DMS53 treated with DMSO at 0.1 percent for 48 hours (cell line): ENCODE data around the gene MAST3.

Experiments used
- DNase-seq: peaks from one replicate; lab custom pipeline; 2025; ENCODE audit not compliant: unreplicated experiment; lab: John Stamatoyannopoulos, UW

The MAST3 gene

DNA sequence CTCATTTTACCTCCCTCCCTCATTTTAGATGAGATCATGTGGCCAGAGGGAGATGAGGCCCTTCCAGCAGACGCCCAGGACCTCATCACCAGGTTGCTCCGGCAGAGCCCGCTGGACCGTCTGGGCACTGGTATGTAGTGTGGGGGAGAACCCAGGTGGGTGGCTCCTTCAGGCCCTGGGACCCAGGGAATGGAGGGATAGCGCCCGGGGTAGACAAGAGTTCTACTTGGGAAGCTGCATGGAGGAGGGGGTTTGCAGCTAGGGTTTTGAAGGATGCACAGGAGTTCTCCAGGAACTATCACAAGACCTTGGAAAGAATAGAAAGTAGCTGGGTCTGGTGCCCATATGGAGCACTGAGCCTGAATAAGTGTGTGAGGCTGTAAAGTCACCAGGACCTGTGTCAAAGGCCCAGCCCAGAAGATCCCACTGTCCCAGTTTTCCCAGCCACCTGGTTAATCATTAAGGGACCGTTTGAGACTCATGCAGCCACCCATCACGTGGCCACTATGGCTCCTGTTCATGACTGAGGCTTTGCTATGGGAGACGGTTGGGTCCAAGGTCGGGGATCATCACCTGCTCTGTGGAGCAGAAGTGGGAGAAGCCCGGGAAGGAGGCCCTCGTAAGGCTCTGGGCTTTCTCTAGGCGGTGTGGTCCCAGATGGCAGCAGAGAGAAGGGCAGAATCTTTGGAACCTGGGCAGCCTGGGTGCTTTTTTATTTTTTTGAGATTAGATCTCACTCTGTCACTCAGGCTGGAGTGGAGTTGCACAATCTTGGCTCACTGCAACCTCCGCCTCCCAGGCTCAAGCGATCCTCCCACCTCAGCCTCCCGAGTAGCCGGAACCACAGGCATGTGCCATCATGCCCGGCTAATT, 38.4 kb downstream of the MAST3 start:
- peak; percentile 69 for DNase-seq

GRCh38 chr19:18137242-18137641, 39.7 kb downstream of the MAST3 start:
- no peak for DNase-seq

DNA sequence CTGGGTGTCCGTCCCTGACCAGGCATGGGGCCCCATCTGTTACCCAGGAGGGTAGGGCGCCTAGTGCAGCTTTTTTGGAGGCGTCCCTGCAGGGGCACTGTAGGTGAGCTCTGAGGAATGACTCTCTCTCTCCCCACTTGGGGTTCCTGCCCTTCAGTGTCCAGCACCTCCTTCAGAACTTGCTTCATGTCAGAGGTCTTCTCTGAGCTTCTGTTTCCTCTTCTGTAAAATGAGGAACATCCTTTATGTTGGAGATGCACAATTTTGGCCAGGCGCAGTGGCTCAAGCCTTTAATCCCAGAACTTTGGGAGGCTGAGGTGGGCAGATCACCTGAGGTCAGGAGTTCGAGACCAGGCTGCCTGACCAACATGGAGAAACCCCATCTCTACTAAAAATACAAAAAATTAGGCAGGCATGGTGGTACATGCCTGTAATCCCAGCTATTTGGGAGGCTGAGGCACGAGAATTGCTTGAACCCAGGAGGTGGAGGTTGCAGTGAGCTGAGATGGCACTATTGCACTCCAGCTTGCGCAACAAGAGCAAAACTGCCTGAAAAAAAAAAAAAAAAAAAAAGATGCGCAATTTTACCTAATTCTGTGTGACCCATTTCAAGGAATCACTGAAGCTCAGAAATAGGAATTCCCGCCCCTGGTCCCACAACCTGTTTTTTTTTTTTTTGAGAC, 40.2 kb downstream of the MAST3 start:
- no peak for DNase-seq

- no peak for DNase-seq
These were observed 42.9 kb downstream of the MAST3 start for GRCh38 chr19:18140473-18140872.

- DNase-seq = no peak
These were observed 43.5 kb downstream of the MAST3 start for GRCh38 chr19:18141031-18141430.

- DNase-seq = no peak
These were observed 46.3 kb downstream of the MAST3 start for GRCh38 chr19:18143902-18144301.

- no peak for DNase-seq
These were observed 46.8 kb downstream of the MAST3 start for GRCh38 chr19:18144361-18144760.

- DNase-seq = no peak
These were observed 47.3 kb downstream of the MAST3 start for GRCh38 chr19:18144906-18145305.

GRCh38 chr19:18145391-18145999, 47.9 kb downstream of the MAST3 start:
- DNase-seq = no peak

- no peak for DNase-seq
These were observed 49.8 kb downstream of the MAST3 start for GRCh38 chr19:18147396-18147795.

- no peak for DNase-seq
These were observed 52.0 kb downstream of the MAST3 start for GRCh38 chr19:18149596-18149975.

DNA sequence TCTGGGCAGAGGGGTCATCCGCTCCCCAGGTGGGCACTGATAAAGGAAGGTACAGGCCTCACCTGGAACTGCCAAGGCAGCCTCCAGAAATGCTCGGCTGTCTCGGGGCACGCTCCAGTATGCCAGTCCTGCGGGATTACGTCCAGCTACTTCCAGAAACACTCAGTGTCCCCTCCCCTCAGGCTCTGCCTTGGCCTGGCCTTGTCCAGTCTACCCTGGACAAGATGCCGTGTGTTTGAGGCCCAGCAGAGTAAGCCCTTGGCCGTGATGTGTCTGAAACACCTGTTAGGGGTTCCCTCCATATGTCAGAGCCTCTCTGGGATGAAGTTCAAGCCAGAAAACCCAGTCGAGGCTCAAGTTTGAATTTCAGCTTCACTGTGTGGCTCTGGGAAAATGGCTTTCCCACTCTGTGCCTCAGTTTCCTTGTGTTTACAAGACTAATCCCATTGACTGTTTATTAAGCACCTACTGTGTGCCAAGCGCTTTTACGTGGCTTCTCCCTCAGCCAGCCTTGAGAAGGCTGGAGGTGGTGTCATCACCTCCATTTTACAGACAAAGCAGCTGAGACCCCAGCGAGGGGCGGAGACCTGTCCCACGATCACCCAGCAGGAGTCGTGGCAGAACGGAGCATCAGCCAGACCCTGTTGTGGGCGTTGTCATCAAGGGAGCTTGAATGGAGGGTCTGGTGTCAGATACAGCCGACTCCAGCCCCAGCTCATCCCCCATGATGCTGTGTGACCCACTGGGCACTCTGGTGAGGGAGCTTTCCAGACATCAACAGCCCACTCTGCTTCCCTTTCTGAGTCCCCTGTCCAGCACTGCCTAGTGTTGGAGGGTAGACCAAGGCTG, 53.4 kb downstream of the MAST3 start:
- no peak for DNase-seq

- DNase-seq = peak; percentile 82
These were observed 54.9 kb downstream of the MAST3 start for GRCh38 chr19:18152442-18152816.

- DNase-seq = peak; percentile 95
These were observed 55.4 kb downstream of the MAST3 start, which contains the start of gene PIK3R2 for GRCh38 chr19:18152817-18153555. Gene PIK3R2, plus strand, starts transcription at chr19:18153163. Its CDS starts 2,717 bp downstream, at chr19:18155880.

DNA sequence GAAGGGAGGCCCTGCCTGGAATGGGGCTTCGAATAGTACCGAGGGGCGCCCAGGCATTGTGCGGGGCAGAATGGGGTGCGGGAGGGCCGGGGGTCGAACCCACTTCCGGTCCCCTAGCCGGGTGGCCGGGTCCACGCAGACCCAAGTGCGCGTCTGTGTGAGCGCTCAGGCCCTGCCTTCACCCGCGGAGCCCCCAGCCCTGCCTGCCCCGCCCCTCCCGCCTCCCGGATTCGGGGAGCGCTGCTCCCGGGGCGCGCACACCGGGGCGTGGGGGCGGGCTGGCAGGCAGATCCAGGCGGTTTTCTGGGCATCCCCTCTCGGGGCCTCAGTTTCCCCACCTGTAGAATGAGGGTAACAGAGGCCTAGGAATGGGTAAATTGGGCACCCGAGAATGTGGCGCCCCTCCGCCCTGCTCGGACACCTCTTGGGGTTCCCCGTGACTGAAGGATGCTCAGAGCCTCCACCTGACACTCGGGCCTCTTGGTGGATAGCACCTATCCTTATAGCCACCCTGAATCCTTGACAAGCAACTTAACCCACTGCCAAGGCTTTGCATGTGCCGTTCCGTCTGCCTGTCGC, 56.1 kb downstream of the MAST3 start:
- DNase-seq = no peak

DNA sequence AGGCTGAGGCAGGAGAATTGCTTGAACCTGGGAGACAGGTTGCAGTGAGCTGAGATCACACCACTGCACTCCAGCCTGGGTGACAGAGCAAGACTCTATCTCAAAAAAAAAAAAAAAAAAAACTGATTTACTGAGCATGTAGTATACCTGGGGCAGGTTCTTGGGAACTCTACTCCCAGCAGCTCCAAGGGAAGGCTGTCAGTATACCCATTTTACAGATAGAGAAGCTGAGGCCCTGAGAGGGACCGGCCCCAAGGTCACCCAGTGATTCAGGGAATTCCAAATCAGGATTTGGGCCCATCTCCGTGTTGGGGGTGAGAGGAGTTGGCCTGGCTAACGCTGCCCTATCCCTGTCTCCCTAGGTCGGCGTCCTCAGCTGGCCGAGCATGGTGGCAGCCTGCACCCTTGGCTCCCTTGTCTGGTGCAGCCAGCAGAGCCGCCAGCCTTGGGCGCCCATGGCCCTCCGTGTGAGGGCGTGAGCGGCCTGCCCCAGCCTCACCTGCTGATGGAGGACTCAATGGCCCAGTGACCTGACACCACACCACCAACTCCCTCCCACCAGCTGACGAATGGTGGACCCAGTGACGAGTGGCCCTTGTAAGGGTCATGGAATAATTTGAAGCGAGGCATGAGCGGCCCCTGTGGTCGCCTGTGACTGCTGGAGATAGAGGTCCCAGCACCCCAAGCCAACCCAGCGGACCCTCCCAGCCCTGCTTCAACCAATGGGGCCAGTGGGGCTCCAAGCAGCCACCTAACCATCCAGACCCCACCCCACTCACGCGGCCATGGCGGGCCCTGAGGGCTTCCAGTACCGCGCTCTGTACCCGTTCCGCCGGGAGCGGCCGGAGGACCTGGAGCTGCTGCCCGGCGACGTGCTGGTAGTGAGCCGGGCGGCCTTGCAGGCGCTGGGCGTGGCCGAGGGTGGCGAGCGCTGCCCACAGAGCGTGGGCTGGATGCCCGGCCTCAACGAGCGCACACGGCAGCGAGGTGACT, 57.8 kb downstream of the MAST3 start:
- DNase-seq = no peak

DNA sequence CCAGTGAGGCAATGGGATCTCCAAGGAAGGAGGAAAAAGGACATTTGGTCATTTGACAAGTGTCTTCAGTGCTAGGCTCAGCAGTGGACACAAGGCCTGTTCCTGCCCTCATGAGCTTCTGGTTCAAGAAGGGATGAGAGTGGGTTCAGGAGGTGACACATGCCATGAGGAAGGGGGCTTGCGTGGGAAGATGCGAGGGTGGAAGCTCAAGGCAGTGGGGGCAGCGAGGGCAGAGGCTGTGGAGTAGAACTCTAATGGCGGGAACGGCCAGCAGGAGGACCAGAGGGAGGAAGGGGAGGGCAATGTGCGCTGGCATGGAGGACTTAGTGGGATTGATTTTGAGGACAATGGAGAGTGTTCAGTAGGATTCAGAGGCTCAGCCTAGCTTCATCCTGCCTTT, 58.7 kb downstream of the MAST3 start:
- no peak for DNase-seq

GRCh38 chr19:18156841-18157464, 59.4 kb downstream of the MAST3 start:
- DNase-seq = peak; percentile 77
